LoVo (cell line): ENCODE measurements around the gene SELENOV.

Source experiments
- DNase-seq: peaks from one replicate; pipeline ENCODE4 v3.0.0-alpha.2; 2016; ENCODE audit warnings: low spot score

SELENOV gene

DNA sequence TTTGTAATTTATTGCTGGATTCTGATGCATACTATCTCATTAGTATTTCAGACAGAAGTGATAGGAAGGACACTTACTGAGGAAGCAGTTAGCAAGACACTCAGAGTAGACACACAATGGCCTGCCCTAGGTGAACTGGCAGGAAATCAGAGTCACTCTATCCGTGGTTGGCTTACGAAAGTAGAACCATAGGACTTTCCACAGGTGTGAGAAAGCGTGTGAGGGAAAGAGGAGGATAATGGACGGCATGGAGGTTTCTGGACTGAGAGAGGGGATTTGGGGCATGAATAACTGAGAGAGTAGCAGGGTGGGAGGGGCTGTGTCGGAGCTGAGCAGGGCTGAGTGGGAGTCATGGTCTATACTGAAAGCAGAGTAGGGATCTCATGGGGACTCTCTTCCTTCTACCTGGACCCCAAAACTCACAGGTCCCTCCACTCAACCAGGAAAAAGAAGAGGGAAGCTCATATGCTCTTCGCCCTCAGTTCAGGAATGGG lies 43.7 kb downstream of the SELENOV start:
- no peak for DNase-seq

GRCh38 chr19:39563408-39563807 lies 48.5 kb downstream of the SELENOV start:
- peak; percentile 12 for DNase-seq

DNA sequence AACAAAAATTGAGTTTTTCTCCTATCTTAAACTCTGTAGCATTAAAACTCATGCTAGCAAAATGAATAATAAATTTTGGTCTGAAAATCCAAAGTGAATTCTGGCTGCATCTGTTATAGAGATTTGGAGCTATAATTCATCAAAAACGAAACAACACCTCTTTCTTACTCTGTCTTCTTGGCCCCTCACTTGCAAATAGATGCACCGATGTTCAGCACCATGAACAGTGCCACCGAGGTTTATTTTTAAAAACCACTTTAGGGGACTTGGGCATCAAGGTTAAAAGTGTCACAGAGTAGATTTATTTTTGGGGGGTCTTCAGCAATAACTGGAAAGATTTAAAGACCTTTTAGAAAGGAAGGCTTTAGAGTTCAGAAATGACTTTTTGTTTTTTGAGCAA lies 51.1 kb downstream of the SELENOV start:
- no peak for DNase-seq

DNA sequence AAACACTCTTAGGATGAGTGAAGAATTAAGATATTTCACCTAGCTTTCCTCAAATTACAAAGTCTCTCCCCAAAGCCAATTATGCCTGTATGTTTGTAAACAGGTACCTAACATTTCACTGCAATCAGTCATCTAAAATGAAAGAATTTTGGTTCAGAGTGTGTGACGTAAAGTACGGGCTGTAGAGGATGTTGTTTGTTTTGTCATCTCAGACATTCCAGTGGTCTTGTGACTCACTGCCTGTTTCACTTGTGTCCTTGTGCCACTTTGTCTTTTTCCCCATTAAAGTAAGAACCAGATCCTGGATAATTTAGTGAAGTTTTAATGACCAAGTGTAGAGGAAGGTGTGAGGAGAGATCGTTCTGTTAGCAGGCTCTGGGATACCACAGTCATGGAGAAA lies 53.7 kb downstream of the SELENOV start:
- peak; percentile 22 for DNase-seq
